H1 (cell line): ENCODE results near the gene IGSF9. TPM values are rescaled to one million over a fixed set of nuclear protein-coding genes. Genes with fewer than 3 reads are reported as not detected.

Experiments used
- CTCF ChIA-PET: fragments of 300-600 bp; sonication (Branson Sonifier 250); formaldehyde crosslinking; loops from one replicate; lab custom pipeline; 2021; ENCODE audit not compliant: partially characterized antibody; lab: Charles Lee
- POLR2A ChIA-PET: fragments of 300-600 bp; sonication (Branson Sonifier 250); formaldehyde crosslinking; loops from one replicate; lab custom pipeline; 2021; ENCODE audit warnings: inconsistent platforms; ENCODE audit not compliant: partially characterized antibody; lab: Charles Lee
- DNase-seq, 2 experiments: peaks; one replicate each; pipeline versions ENCODE4 v3.0.0 to v3.0.0-alpha.2; 2010 to 2022; ENCODE audit warnings: low spot score in 2 of 2, low read depth in 1 of 2, mixed read lengths in 1 of 2
- FAIRE-seq: peaks from 2 replicates; lab custom pipeline; 2011; peaks lifted over from hg19 to GRCh38; lab: Jason Lieb, UNC
- H2AFZ ChIP-seq: 2 replicates; pipeline ENCODE4 v1.8.1; 2012; ENCODE audit warnings: low read length, inconsistent platforms
- H2AK5ac ChIP-seq: 2 replicates; pipeline ENCODE4 v1.6.1; 2013; ENCODE audit warnings: low read depth, low read length
- H2BK120ac ChIP-seq: replicated peaks from 2 replicates; pipeline ENCODE3; 2013; ENCODE audit warnings: low read depth, low read length, inconsistent platforms
- H2BK12ac ChIP-seq: 2 replicates; pipeline ENCODE4 v1.6.1; 2013; ENCODE audit warnings: low read depth, low read length
- H2BK15ac ChIP-seq: 2 replicates; pipeline ENCODE4 v1.6.1; 2013; ENCODE audit warnings: low read length
- H2BK20ac ChIP-seq: 2 replicates; pipeline ENCODE4 v1.6.1; 2013; ENCODE audit warnings: low read length
- H2BK5ac ChIP-seq: 2 replicates; pipeline ENCODE4 v1.6.1; 2013; ENCODE audit warnings: low read depth, low read length
- H3K14ac ChIP-seq: 2 replicates; pipeline ENCODE4 v1.6.1; 2013; ENCODE audit warnings: inconsistent platforms; ENCODE audit not compliant: insufficient read length
- H3K18ac ChIP-seq: 2 replicates; pipeline ENCODE4 v1.6.1; 2013; ENCODE audit warnings: low read length; ENCODE audit errors: extremely low read depth
- H3K23ac ChIP-seq: 2 replicates; pipeline ENCODE4 v1.6.1; 2013; ENCODE audit warnings: inconsistent platforms; ENCODE audit not compliant: insufficient read length
- H3K23me2 ChIP-seq: 2 replicates; pipeline ENCODE4 v1.6.1; 2013; ENCODE audit warnings: low read depth, low read length
- H3K27ac ChIP-seq: 2 replicates; pipeline ENCODE4 v1.6.1; 2011; ENCODE audit warnings: low read depth, low read length, inconsistent platforms
- H3K27me3 ChIP-seq, 4 experiments: replicated peaks in 1 of 4; 1 replicate in 1 of 4; 2 replicates in 3 of 4; pipeline versions ENCODE4 v1.6.1 to v1.8.1; 2011 to 2013; ENCODE audit warnings: low read length in 3 of 4, mild to moderate bottlenecking in 3 of 4, inconsistent platforms in 2 of 4, mixed read lengths in 2 of 4, moderate library complexity in 1 of 4; ENCODE audit not compliant: control insufficient read depth in 3 of 4, insufficient read depth in 3 of 4; ENCODE audit errors: extremely low read depth in 1 of 4
- H3K36me3 ChIP-seq, 4 experiments: 2 replicates each; pipeline versions ENCODE4 v1.6.1 to v1.8.1; 2011 to 2013; ENCODE audit warnings: mild to moderate bottlenecking in 4 of 4, low read length in 3 of 4, moderate library complexity in 2 of 4, control low read depth in 1 of 4, inconsistent platforms in 1 of 4; ENCODE audit not compliant: insufficient read depth in 4 of 4, control insufficient read depth in 2 of 4
- H3K4ac ChIP-seq: replicated peaks from 2 replicates; pipeline ENCODE3; 2013; ENCODE audit warnings: low read length, low read depth, mixed read lengths, inconsistent platforms; ENCODE audit not compliant: insufficient read length
- H3K4me1 ChIP-seq, 4 experiments: replicated peaks in 1 of 4; 1 replicate in 1 of 4; 2 replicates in 3 of 4; pipeline versions ENCODE4 v1.6.1 to v1.8.1; 2011 to 2013; ENCODE audit warnings: low read length in 3 of 4, inconsistent platforms in 2 of 4, mixed read lengths in 1 of 4; ENCODE audit not compliant: insufficient read depth in 4 of 4, control insufficient read depth in 3 of 4
- H3K4me2 ChIP-seq, 2 experiments: 2 replicates each; pipeline versions ENCODE4 v1.6.1 to v1.8.1; 2011 to 2013; ENCODE audit warnings: low read depth in 2 of 2, low read length in 2 of 2, control low read depth in 1 of 2, inconsistent platforms in 1 of 2, mild to moderate bottlenecking in 1 of 2; ENCODE audit not compliant: insufficient read depth in 1 of 2
- H3K4me3 ChIP-seq, 4 experiments: fragments of 200-600, 300-600 bp in 1 of 4; sonication (generic), shearing (Covaris generic), sonication (Bioruptor Twin) in 1 of 4; 2 replicates each; pipeline versions ENCODE4 v1.5.1 to v1.8.1; 2011 to 2016; ENCODE audit warnings: low read length in 4 of 4, low read depth in 3 of 4, control low read depth in 2 of 4, inconsistent platforms in 2 of 4, mild to moderate bottlenecking in 2 of 4, mixed read lengths in 1 of 4, moderate library complexity in 1 of 4; ENCODE audit not compliant: insufficient read depth in 2 of 4; ENCODE audit errors: extremely low read depth in 1 of 4
- H3K56ac ChIP-seq: replicated peaks from 2 replicates; pipeline ENCODE3; 2013; ENCODE audit warnings: low read depth, mild to moderate bottlenecking, mixed read lengths, low read length, inconsistent platforms; ENCODE audit not compliant: insufficient read length
- H3K79me1 ChIP-seq: 2 replicates; pipeline ENCODE4 v1.6.1; 2013; ENCODE audit warnings: low read depth, low read length, control low read depth
- H3K79me2 ChIP-seq, 2 experiments: 2 replicates each; pipeline versions ENCODE4 v1.6.1 to v1.8.1; 2012 to 2013; ENCODE audit warnings: low read length in 2 of 2, mild to moderate bottlenecking in 2 of 2, inconsistent platforms in 1 of 2; ENCODE audit not compliant: insufficient read depth in 2 of 2, control insufficient read depth in 1 of 2
- H3K9ac ChIP-seq, 4 experiments: replicated peaks in 1 of 4; 1 replicate in 1 of 4; 2 replicates in 3 of 4; pipeline versions ENCODE4 v1.6.1 to v1.8.1; 2011 to 2013; ENCODE audit warnings: low read depth in 3 of 4, low read length in 3 of 4, control low read depth in 2 of 4, mild to moderate bottlenecking in 2 of 4, moderate library complexity in 2 of 4, inconsistent platforms in 1 of 4; ENCODE audit errors: extremely low read depth in 1 of 4
- H3K9me3 ChIP-seq, 2 experiments: 2 replicates each; pipeline versions ENCODE4 v1.6.1 to v1.8.1; 2012 to 2013; ENCODE audit warnings: mild to moderate bottlenecking in 2 of 2, moderate library complexity in 2 of 2, control low read depth in 1 of 2, inconsistent platforms in 1 of 2, low read depth in 1 of 2, low read length in 1 of 2, mixed read lengths in 1 of 2; ENCODE audit not compliant: insufficient read depth in 2 of 2
- H4K20me1 ChIP-seq, 2 experiments: replicated peaks in 1 of 2; 2 replicates each; pipeline versions ENCODE3 to v1.8.1; 2011 to 2013; ENCODE audit warnings: inconsistent platforms in 2 of 2, low read length in 2 of 2, mild to moderate bottlenecking in 1 of 2; ENCODE audit not compliant: insufficient read depth in 2 of 2, control insufficient read depth in 1 of 2
- H4K5ac ChIP-seq: 2 replicates; pipeline ENCODE4 v1.6.1; 2013; ENCODE audit warnings: low read length, low read depth, mixed read lengths, inconsistent platforms; ENCODE audit not compliant: insufficient read length
- H4K8ac ChIP-seq: 2 replicates; pipeline ENCODE4 v1.8.0; 2013; ENCODE audit warnings: mild to moderate bottlenecking, moderate library complexity, low read length, inconsistent platforms; ENCODE audit not compliant: insufficient read depth; ENCODE audit errors: extremely low read depth
- H4K91ac ChIP-seq: replicated peaks from 2 replicates; pipeline ENCODE3; 2013; ENCODE audit warnings: low read length, mixed read lengths, inconsistent platforms; ENCODE audit not compliant: insufficient read length
- BRCA1 ChIP-seq: IDR thresholded peaks from 2 replicates; pipeline ENCODE4 v1.6.1; 2012; ENCODE audit warnings: low read depth, low read length, improper control_type of control experiment
- CBX5 ChIP-seq: fragments of 300-800, 300-1000 bp; sonication (generic); IDR thresholded peaks from 2 replicates; pipeline ENCODE4 v1.7.1; 2016; ENCODE audit warnings: antibody characterized with exemption, low read length, low read depth
- CTBP2 ChIP-seq: IDR thresholded peaks from 2 replicates; pipeline ENCODE4 v1.7.0; 2011; ENCODE audit warnings: borderline replicate concordance, mild to moderate bottlenecking, moderate library complexity, mixed read lengths, low read length; ENCODE audit not compliant: insufficient read depth, insufficient read length
- EGR1 ChIP-seq: IDR thresholded peaks from 2 replicates; pipeline ENCODE4 v1.6.1; 2011; ENCODE audit warnings: low read depth, low read length, borderline replicate concordance
- EZH2 ChIP-seq: fragments of 200-600 bp; sonication (generic); IDR thresholded peaks from 2 replicates; pipeline ENCODE4 v1.7.1; 2012; ENCODE audit warnings: low read depth, mild to moderate bottlenecking, moderate library complexity, low read length, inconsistent platforms; ENCODE audit not compliant: severe bottlenecking
- RXRA ChIP-seq: IDR thresholded peaks from 2 replicates; pipeline ENCODE4 v1.6.1; 2011; ENCODE audit warnings: low read depth, mild to moderate bottlenecking, low read length, moderate library complexity; ENCODE audit not compliant: insufficient read depth
- SP1 ChIP-seq: IDR thresholded peaks from 2 replicates; pipeline ENCODE4 v1.6.1; 2011; ENCODE audit warnings: low read depth, low read length
- SP4 ChIP-seq: IDR thresholded peaks from 2 replicates; pipeline ENCODE4 v1.6.1; 2012; ENCODE audit warnings: low read length, inconsistent platforms
- WGBS, 2 experiments: shearing (Covaris generic) in 1 of 2; methylation state at CpG; one replicate each; pipeline versions ENCODE4 v1.1.6 to v1.1.7; 2013 to 2015; ENCODE audit warnings: low lambda C conversion rate in 2 of 2, mixed read lengths in 2 of 2, inconsistent platforms in 1 of 2, low coverage in 1 of 2, missing lambda C conversion rate in 1 of 2; ENCODE audit not compliant: insufficient replicate concordance in 2 of 2, insufficient coverage in 1 of 2, insufficient read length in 1 of 2; ENCODE audit errors: extremely low coverage in 1 of 2, missing lambda C conversion rate in 1 of 2; 5-methylcytosine and 5-hydroxymethylcytosine counted together
- polyA plus RNA-seq, 7 experiments: library from polyadenylated mRNA; depleted of rRNA in 3 of 7; stranded (reverse) in 5 of 7; unstranded in 2 of 7; fragments of >200 nt in 5 of 7; fragments of 200-250 nt in 2 of 7; gene quantifications; 1 replicate in 5 of 7; 2 replicates in 1 of 7; 4 replicates in 1 of 7; pipeline versions ENCODE4 v1.2.1 to v1.2.3, GENCODE V29; 2011 to 2013; ENCODE audit warnings: missing spikeins in 2 of 7, mixed read lengths in 2 of 7
- total RNA-seq: library from RNA; stranded (reverse); fragmentation: NEBNext Ultra II Directional; extraction: Animal tissue kit (Norgen Biotek cat#: 25700); gene quantifications from 2 replicates; pipeline ENCODE4 v1.2.1, GENCODE V29; 2021
- TF ChIP-seq, protein P1 (sequence below), 3 experiments: IDR thresholded peaks; 1 replicate in 2 of 3; 2 replicates in 1 of 3; pipeline versions ENCODE4 v1.5.1 to v1.6.1; 2011; ENCODE audit warnings: low read length in 3 of 3, mild to moderate bottlenecking in 3 of 3, inconsistent platforms in 2 of 3, low read depth in 1 of 3, moderate library complexity in 1 of 3; ENCODE audit not compliant: insufficient read depth in 1 of 3; ENCODE audit errors: control extremely low read depth in 1 of 3
- TF ChIP-seq, protein P2 (sequence below): IDR thresholded peaks from 2 replicates; pipeline ENCODE4 v1.6.1; 2011; ENCODE audit warnings: low read length, improper control_type of control experiment

The IGSF9 gene
- total and polyA plus RNA-seq, 2 of the 8 experiments (the other 6 are each of a cell fraction or from before 2014, with no cell fraction given): 10.9 to 28.1 TPM

DNA sequence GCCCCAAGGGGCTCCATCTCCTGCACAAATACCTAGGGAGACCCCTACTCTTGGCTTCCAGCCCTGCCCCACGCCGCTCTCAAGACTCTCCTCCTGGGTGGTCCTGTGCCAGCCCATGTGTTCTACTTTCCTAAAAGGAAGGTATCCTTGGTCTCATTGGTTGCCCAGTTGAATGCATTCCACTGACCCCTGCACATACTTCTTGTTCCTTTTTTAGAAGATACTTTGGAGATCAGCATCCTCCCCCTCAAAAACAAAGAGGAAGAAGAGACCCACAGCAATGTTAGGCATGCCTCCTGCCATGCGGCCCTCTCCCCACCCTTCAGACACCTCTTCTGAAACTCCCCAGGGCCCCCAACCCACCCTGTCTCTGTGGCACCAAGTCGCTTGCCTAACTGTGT, 4.6 kb upstream of the IGSF9 start:
- Histone ChIP-seq H2BK12ac (no peak overlapping the region), H3K23ac (no peak overlapping the region), H3K56ac (no peak overlapping the region), H2BK20ac (no peak overlapping the region), H3K18ac (no peak overlapping the region), H3K14ac (no peak overlapping the region), H4K5ac (no peak overlapping the region), H4K20me1 (no peaks in the 10 kb centered on the region), H3K9me3 (no peaks in the 10 kb centered on the region), H4K91ac (no peak overlapping the region), H3K9ac (no peak overlapping the region), H3K4me2 (no peak overlapping the region), H2BK15ac (no peak overlapping the region), H3K23me2 (peaks cover 5% of the 10 kb centered on the region; the same call in 1 of the 2 replicates), H3K4me1 (peaks cover 4 to 9% (median 7%) of the 10 kb centered on the region in 4 experiments; a peak in 6 of 7 replicates), H3K36me3 (no peaks in the 10 kb centered on the region), H3K4ac (no peak overlapping the region), H2BK120ac (no peak overlapping the region), H3K79me1 (no peaks in the 10 kb centered on the region), H4K8ac (no peak overlapping the region), H3K27ac (no peak overlapping the region), H2AK5ac (no peak overlapping the region), H2AFZ (no peak overlapping the region), H3K79me2 (0 out of 4 replicates have a peak, but pooled peaks cover 0 to under 1% of the 10 kb centered on the region in 2 experiments), H3K4me3 (no peak overlapping the region), H3K27me3 (no peaks in the 10 kb centered on the region; a peak in 1 of 7 replicates), H2BK5ac (no peak overlapping the region)
- no peak for DNase-seq
- FAIRE-seq: no peak
- CTCF ChIA-PET: interaction anchor here (16.3 to 35.5 kb wide), 2 partner anchors 13 to 55 kb away, joined by 128 to 696 read pairs; no protein-coding TSS in a partner anchor
- 75% methylated on average over 3 of the region's 4 CpGs; no CpG with 5 or more reads in 1 of the 2 experiments for WGBS, 2 experiments
- POLR2A ChIA-PET: interaction anchor here (1.2 to 1.4 kb wide), 2 partner anchors 17 to 61 kb away, joined by 3 read pairs; no protein-coding TSS in a partner anchor
- TF ChIP-seq, protein P1, sequence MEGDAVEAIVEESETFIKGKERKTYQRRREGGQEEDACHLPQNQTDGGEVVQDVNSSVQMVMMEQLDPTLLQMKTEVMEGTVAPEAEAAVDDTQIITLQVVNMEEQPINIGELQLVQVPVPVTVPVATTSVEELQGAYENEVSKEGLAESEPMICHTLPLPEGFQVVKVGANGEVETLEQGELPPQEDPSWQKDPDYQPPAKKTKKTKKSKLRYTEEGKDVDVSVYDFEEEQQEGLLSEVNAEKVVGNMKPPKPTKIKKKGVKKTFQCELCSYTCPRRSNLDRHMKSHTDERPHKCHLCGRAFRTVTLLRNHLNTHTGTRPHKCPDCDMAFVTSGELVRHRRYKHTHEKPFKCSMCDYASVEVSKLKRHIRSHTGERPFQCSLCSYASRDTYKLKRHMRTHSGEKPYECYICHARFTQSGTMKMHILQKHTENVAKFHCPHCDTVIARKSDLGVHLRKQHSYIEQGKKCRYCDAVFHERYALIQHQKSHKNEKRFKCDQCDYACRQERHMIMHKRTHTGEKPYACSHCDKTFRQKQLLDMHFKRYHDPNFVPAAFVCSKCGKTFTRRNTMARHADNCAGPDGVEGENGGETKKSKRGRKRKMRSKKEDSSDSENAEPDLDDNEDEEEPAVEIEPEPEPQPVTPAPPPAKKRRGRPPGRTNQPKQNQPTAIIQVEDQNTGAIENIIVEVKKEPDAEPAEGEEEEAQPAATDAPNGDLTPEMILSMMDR (IDR thresholded peaks at IDR 0.05; ENCODE audit: control extremely low read depth in 1 of 3, insufficient read depth in 1 of 3, low read depth in 1 of 3, low read length in 3 of 3): no peak
- TF ChIP-seq SP4 (no peak), EZH2 (no peak), RXRA (no peak), CBX5 (no peak), SP1 (no peak), EGR1 (no peak), CTBP2 (no peak), BRCA1 (no peak)
- TF ChIP-seq, protein P2, sequence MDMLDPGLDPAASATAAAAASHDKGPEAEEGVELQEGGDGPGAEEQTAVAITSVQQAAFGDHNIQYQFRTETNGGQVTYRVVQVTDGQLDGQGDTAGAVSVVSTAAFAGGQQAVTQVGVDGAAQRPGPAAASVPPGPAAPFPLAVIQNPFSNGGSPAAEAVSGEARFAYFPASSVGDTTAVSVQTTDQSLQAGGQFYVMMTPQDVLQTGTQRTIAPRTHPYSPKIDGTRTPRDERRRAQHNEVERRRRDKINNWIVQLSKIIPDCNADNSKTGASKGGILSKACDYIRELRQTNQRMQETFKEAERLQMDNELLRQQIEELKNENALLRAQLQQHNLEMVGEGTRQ: no peak
